ENCODE results near the gene ZNF536. TPM values are rescaled to one million over a fixed set of nuclear protein-coding genes. Genes with fewer than 3 reads are reported as not detected.

ZNF536 gene
- total RNA-seq: not detected

DNA sequence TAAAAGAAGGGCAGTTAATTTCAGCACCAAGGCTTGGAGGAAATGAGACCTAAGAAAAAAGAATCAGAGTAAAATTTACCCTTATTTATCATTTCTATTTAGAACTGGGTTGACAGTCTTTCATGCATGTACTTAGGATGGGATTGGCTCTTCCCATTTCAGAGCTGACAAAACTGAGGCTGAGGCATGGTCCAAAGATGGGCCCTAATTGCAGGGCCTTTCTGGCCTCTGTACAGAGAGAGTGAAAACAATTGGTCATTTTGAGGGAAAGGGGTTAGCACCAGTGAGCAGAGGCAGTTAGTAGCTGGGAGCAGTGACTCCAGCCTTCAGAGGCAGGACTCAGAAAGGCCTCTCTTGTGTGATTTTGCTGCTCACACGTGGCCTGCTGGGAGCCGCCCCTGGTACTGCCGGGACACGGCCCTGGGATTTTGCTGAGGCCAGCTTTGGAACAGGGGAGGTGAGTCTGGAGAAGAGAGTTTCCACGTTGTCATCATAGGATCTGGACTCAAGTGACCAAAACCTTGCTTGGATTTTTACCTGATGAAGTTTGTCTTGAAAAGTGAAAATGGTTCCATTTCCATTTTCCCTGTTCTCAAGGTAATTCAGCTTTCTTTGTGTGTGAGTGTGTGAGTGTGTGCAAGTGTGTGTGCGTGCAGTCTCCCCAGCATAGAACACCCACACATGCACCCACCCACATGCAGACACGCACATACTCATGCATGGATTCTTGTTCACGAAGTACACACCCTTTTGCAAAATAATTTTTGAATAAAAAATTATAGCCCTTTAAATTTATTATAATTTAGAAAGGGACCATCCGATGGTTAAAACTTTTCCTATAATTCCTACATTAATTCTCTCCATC is at the start of gene ZNF536:
Gene ZNF536, plus strand, starts transcription at position 425 of the 865 bp plus-strand sequence. CDS start 71,179 bp downstream, outside the sequence.
- Mint-ChIP-seq H3K4me1 (no peaks in the 10 kb centered on the region), H3K27ac (no peak within 1 kb of the TSS), H3K9me3 (no peaks in the 10 kb centered on the region), H3K4me3 (no peak within 1 kb of the TSS), H3K36me3 (ENCODE audit: low read depth) (no peaks in the 10 kb centered on the region), H3K27me3 (peaks cover 33% of the 10 kb centered on the region)
- no peak for DNase-seq
- ChIA-PET POLR2A (no interaction called here), CTCF (no interaction called here)

GRCh38 chr19:30322641-30323320 is 49.4 kb upstream of the ZNF536 start:
- H3K27me3 Mint-ChIP-seq: no peaks in the 10 kb centered on the region
- no peaks in the 10 kb centered on the region for H3K4me1 Mint-ChIP-seq
- POLR2A ChIA-PET: no interaction called here
- CTCF ChIA-PET: no interaction called here
- H3K27ac Mint-ChIP-seq: no peak overlapping the region
- DNase-seq: no peak
- no peak overlapping the region for H3K4me3 Mint-ChIP-seq
- H3K36me3 Mint-ChIP-seq (ENCODE audit: low read depth): no peaks in the 10 kb centered on the region
- no peaks in the 10 kb centered on the region for H3K9me3 Mint-ChIP-seq

- no peak overlapping the region for H3K4me3 Mint-ChIP-seq
- no peaks in the 10 kb centered on the region for H3K27me3 Mint-ChIP-seq
- ChIA-PET CTCF (no interaction called here), POLR2A (no interaction called here)
- no peaks in the 10 kb centered on the region for H3K36me3 Mint-ChIP-seq (ENCODE audit: low read depth)
- H3K4me1 Mint-ChIP-seq: no peaks in the 10 kb centered on the region
- H3K9me3 Mint-ChIP-seq: no peaks in the 10 kb centered on the region
- no peak overlapping the region for H3K27ac Mint-ChIP-seq
- DNase-seq: no peak
Measured at GRCh38 chr19:30323904-30324303, 48.3 kb upstream of the ZNF536 start.

DNA sequence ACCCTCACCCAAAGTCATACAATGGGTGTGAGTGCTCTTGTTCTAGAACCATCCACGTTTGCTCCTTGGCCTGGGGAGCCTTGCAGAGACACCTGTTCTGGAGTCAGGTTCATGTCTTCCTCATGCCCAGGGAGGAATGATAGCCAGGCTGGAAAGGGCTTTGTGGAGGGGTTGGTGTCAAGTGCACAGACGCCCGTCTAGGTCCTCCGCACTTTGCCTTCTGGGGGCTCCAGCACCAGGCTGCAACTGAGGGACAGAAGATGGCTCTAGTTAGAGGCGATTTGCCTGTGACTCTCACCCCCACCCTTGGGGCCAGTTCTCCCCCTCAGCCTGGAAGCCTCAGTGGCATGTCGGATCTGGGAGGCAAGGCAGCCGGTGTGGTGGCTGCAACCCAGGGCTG is 47.2 kb upstream of the ZNF536 start:
- no peak overlapping the region for H3K27ac Mint-ChIP-seq
- no peaks in the 10 kb centered on the region for H3K36me3 Mint-ChIP-seq (ENCODE audit: low read depth)
- H3K4me1 Mint-ChIP-seq: no peaks in the 10 kb centered on the region
- H3K9me3 Mint-ChIP-seq: no peaks in the 10 kb centered on the region
- no peak overlapping the region for H3K4me3 Mint-ChIP-seq
- CTCF ChIA-PET: no interaction called here
- POLR2A ChIA-PET: no interaction called here
- no peak for DNase-seq
- no peaks in the 10 kb centered on the region for H3K27me3 Mint-ChIP-seq

GRCh38 chr19:30325676-30326392 is 46.4 kb upstream of the ZNF536 start:
- DNase-seq: no peak
- H3K4me1 Mint-ChIP-seq: no peaks in the 10 kb centered on the region
- H3K27ac Mint-ChIP-seq: no peak overlapping the region
- H3K9me3 Mint-ChIP-seq: no peaks in the 10 kb centered on the region
- ChIA-PET CTCF (no interaction called here), POLR2A (no interaction called here)
- H3K36me3 Mint-ChIP-seq (ENCODE audit: low read depth): no peaks in the 10 kb centered on the region
- no peaks in the 10 kb centered on the region for H3K27me3 Mint-ChIP-seq
- no peak overlapping the region for H3K4me3 Mint-ChIP-seq

GRCh38 chr19:30326393-30326710 is 45.8 kb upstream of the ZNF536 start:
- no peak for DNase-seq
- ChIA-PET CTCF (no interaction called here), POLR2A (no interaction called here)
- H3K9me3 Mint-ChIP-seq: no peaks in the 10 kb centered on the region
- no peaks in the 10 kb centered on the region for H3K4me1 Mint-ChIP-seq
- no peak overlapping the region for H3K27ac Mint-ChIP-seq
- H3K36me3 Mint-ChIP-seq (ENCODE audit: low read depth): no peaks in the 10 kb centered on the region
- no peak overlapping the region for H3K4me3 Mint-ChIP-seq
- H3K27me3 Mint-ChIP-seq: no peaks in the 10 kb centered on the region

DNA sequence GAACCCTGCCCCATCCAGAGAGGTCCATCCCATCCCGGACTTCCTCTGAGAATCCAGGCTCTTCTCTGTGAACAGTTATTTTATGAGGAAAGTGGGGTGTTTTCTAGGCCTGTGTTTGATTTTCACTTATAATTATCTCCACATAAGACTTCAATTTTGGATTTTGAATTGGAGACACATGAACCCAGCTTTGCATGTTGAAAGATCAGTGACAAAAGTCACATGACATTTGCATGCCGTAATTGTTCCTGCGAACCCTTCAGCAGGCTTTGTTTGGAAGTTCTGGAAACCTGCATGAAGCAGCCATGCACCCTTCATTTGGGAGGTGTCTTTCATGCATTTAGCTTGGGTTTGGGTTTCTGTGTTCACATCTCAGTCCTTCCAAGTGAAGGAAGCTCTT is 44.9 kb upstream of the ZNF536 start:
- H3K4me1 Mint-ChIP-seq: no peaks in the 10 kb centered on the region
- CTCF ChIA-PET: no interaction called here

GRCh38 chr19:30328096-30328495 is 44.1 kb upstream of the ZNF536 start:
- POLR2A ChIA-PET: interaction anchor here (0.6 kb wide), 1 partner anchor 416 kb away, joined by 7 read pairs; no protein-coding TSS in a partner anchor
- Mint-ChIP-seq H3K4me1 (no peaks in the 10 kb centered on the region), H3K9me3 (no peaks in the 10 kb centered on the region), H3K36me3 (ENCODE audit: low read depth) (no peaks in the 10 kb centered on the region), H3K27ac (no peak overlapping the region), H3K27me3 (no peaks in the 10 kb centered on the region), H3K4me3 (no peak overlapping the region)
- CTCF ChIA-PET: no interaction called here
- DNase-seq: no peak

More for the DNA sequence above, 44.9 kb upstream of the ZNF536 start:
- Mint-ChIP-seq H3K27ac (no peak overlapping the region), H3K36me3 (ENCODE audit: low read depth) (no peaks in the 10 kb centered on the region), H3K9me3 (no peaks in the 10 kb centered on the region), H3K4me3 (no peak overlapping the region), H3K27me3 (no peaks in the 10 kb centered on the region)
- POLR2A ChIA-PET: no interaction called here
- DNase-seq: no peak

GRCh38 chr19:30330266-30330665 is 41.9 kb upstream of the ZNF536 start:
- H3K4me1 Mint-ChIP-seq: no peaks in the 10 kb centered on the region
- ChIA-PET CTCF (no interaction called here), POLR2A (no interaction called here)
- no peak for DNase-seq
- no peaks in the 10 kb centered on the region for H3K9me3 Mint-ChIP-seq
- H3K27ac Mint-ChIP-seq: no peak overlapping the region
- no peak overlapping the region for H3K4me3 Mint-ChIP-seq
- H3K36me3 Mint-ChIP-seq (ENCODE audit: low read depth): no peaks in the 10 kb centered on the region
- H3K27me3 Mint-ChIP-seq: no peaks in the 10 kb centered on the region

DNA sequence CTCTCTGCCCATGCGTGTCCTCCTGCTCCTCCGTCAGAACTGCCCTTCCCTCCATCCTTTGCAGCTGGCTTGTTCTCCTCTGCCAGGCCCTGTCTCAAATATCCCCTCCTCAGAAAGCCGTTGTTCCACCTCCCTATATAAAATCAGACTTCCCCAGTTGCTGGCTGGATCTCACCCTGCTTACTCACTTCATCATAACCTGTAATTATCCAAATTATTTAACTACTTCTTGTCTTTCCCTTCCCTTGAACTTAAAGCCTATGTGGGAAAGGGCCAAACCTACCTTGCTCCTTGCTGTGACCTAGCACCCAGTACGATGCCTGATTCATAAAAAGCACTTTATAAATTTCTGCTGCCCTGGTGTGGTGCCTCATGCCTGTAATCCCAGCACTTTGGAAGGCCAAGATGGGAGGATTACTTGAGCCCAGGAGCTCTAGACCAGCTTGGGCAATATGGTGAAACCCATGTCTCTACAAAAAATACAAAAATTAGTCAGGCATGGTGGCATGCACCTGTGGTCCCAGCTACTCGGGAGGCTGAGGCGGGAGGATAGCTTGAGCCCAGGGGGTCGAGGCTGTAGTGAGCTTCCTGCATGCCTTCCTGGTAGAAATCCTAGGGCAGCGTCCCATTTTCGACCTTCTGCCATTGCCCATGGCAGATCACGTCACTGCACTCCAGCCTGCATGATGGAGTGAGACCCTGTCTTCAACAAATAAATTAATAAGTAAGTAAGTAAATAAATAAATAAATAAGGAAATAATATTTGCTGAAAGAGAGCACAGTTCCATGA is 39.5 kb upstream of the ZNF536 start:
- H3K4me3 Mint-ChIP-seq: no peak overlapping the region
- ChIA-PET CTCF (no interaction called here), POLR2A (no interaction called here)
- no peak overlapping the region for H3K27ac Mint-ChIP-seq
- no peaks in the 10 kb centered on the region for H3K4me1 Mint-ChIP-seq
- no peak for DNase-seq
- no peaks in the 10 kb centered on the region for H3K36me3 Mint-ChIP-seq (ENCODE audit: low read depth)
- H3K27me3 Mint-ChIP-seq: no peaks in the 10 kb centered on the region
- H3K9me3 Mint-ChIP-seq: no peaks in the 10 kb centered on the region

DNA sequence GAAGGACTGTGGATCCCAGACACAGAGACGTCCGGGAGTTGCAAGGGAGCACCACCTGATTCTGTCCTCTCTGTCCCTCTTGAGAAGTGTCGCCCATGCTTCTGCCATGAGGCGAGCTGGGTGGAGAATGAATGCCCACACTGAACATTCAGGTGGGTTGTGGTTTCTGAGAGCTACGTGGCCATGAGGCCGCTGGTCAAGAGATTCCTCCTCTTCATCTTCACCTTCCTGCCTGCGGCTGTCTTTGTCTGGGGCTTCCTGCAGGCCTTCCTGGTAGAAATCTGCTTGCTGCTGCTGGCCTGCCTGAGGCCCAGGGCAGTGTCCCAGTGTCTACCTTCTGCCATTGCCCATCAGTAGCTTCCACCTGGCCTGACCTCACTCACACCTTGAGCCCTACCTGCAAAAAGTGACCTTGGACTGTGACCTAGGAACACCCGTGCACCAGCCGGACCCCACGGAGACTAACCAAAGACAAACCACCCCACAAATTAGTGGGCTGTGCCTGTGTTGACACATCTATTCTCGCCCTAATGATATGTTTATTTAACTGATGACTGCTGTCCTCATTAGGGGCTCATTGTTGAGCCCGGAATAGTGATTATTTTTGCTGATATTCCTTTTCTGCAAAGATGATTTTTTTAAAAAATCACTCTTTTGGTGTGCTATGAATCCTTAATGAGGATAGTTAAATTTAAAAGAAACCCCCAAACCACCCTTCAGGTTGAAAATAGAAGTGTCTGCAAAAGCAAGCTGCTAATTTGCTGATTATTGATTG is 38.7 kb upstream of the ZNF536 start:
- no peaks in the 10 kb centered on the region for H3K27me3 Mint-ChIP-seq
- ChIA-PET POLR2A (no interaction called here), CTCF (no interaction called here)
- H3K27ac Mint-ChIP-seq: no peak overlapping the region
- DNase-seq: no peak
- no peaks in the 10 kb centered on the region for H3K4me1 Mint-ChIP-seq
- no peaks in the 10 kb centered on the region for H3K9me3 Mint-ChIP-seq
- H3K36me3 Mint-ChIP-seq (ENCODE audit: low read depth): no peaks in the 10 kb centered on the region
- H3K4me3 Mint-ChIP-seq: no peak overlapping the region

- H3K4me1 Mint-ChIP-seq: no peaks in the 10 kb centered on the region
- DNase-seq: no peak
- H3K4me3 Mint-ChIP-seq: no peak overlapping the region
- H3K36me3 Mint-ChIP-seq (ENCODE audit: low read depth): no peaks in the 10 kb centered on the region
- H3K27ac Mint-ChIP-seq: no peak overlapping the region
- H3K27me3 Mint-ChIP-seq: no peaks in the 10 kb centered on the region
- POLR2A ChIA-PET: no interaction called here
- no peaks in the 10 kb centered on the region for H3K9me3 Mint-ChIP-seq
- CTCF ChIA-PET: no interaction called here
Measured at GRCh38 chr19:30334841-30335240, 37.3 kb upstream of the ZNF536 start.
